ENCODE measurements around the gene LIX1L.

DNA sequence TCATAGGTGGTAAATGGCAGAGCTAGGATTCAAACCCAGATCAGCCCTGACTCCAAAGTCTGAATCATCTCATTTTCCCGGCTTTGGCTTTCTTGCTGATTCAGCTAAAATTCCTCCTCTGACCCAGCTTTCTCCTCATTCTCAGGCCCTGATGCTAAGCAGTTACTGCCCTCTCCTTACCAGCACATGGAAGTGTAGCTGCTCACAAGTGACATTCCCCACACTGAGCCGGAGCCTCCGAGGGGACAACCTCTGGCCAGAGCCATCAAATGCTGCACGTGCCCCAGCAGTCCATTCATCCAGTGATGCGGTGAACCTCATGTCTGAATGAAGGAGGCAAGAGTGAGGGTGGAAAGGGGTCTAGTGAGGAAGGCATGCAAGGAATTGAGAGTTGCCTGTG lies 59.1 kb downstream of the LIX1L start:
- TF ChIP-seq, protein P1, sequence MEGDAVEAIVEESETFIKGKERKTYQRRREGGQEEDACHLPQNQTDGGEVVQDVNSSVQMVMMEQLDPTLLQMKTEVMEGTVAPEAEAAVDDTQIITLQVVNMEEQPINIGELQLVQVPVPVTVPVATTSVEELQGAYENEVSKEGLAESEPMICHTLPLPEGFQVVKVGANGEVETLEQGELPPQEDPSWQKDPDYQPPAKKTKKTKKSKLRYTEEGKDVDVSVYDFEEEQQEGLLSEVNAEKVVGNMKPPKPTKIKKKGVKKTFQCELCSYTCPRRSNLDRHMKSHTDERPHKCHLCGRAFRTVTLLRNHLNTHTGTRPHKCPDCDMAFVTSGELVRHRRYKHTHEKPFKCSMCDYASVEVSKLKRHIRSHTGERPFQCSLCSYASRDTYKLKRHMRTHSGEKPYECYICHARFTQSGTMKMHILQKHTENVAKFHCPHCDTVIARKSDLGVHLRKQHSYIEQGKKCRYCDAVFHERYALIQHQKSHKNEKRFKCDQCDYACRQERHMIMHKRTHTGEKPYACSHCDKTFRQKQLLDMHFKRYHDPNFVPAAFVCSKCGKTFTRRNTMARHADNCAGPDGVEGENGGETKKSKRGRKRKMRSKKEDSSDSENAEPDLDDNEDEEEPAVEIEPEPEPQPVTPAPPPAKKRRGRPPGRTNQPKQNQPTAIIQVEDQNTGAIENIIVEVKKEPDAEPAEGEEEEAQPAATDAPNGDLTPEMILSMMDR (conservative IDR thresholded peaks at IDR 0.05; ENCODE audit: low read length): no peak
- TF ChIP-seq EZH2phosphoT487 (IDR thresholded peaks at IDR 0.05; ENCODE audit: borderline replicate concordance, low read depth, low read length): no peak

All from OCI-LY7 (cell line).